Fibroblast of the aortic adventitia (primary cell): ENCODE data around the gene SCAPER. TPM values are rescaled to one million over a fixed set of nuclear protein-coding genes. Genes with fewer than 3 reads are reported as not detected.
A peak's percentile ranks its signal among the peaks of the same experiment; 100 is the strongest.

ENCODE experiments used
- DNase-seq: peaks from one replicate; pipeline ENCODE4 v3.0.0-alpha.2; 2010; ENCODE audit warnings: low read depth
- H3K4me3 ChIP-seq: 2 replicates; pipeline ENCODE4 v1.5.1; 2011; ENCODE audit warnings: low read depth, mild to moderate bottlenecking, control low read depth, low read length, moderate library complexity
- CTCF ChIP-seq: IDR thresholded peaks from 2 replicates; pipeline ENCODE4 v1.5.1; 2011; ENCODE audit warnings: mild to moderate bottlenecking, low read length, control low read depth, inconsistent platforms; ENCODE audit not compliant: insufficient read depth
- total RNA-seq: library from RNA; depleted of rRNA; stranded (reverse); fragments of >200 nt; gene quantifications from 2 replicates; pipeline ENCODE4 v1.2.3, GENCODE V29; 2012; ENCODE audit warnings: low replicate concordance

Gene SCAPER
- total RNA-seq, 1 donor: 16.3 TPM

DNA sequence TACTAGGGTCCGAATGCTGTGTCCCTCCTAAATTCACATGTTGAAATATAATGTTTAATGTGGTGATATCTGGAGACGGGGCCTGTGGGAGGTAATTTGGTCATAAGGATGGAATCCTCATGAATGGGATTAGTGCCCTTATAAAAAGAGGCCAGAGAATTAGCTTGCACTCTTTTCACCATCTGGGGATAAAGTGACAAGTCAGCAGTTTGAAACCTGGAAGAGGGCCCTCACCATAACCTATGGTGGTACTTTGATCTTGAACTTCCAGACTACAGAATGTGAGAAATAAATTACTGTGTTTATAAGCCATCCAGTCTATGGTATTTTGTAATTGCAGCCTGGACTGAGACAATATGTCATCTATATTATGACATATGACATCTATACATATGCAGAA is 436.4 kb downstream of the SCAPER start:
- no peak for DNase-seq
- no peak overlapping the region for H3K4me3 ChIP-seq
- no peak for TF ChIP-seq CTCF

GRCh38 chr15:76467136-76467535 is 438.0 kb downstream of the SCAPER start:
- DNase-seq: no peak
- no peak for TF ChIP-seq CTCF
- H3K4me3 ChIP-seq: no peak overlapping the region

- DNase-seq: no peak
- no peak for TF ChIP-seq CTCF
These were observed 439.4 kb downstream of the SCAPER start for GRCh38 chr15:76465728-76466127.

DNA sequence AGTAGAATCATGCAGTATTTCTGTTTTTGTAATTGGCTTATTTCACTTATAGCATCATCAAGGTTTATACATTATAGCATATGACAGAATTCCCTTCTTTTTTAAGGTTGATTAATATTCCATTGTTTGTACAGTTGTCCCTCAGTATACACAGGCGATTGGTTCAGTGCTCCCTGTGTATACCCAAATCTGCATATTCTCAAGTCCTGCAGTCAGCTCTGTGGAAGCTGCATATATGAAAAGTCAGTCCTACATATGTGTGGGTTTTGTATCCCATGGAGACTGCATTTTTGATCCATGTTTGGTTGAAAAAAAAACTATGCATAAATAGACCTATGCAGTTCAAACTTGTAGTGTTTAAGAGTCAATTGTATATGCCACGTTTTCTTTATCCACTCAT is 440.9 kb downstream of the SCAPER start:
- TF ChIP-seq CTCF: no peak
- DNase-seq: no peak
- H3K4me3 ChIP-seq: no peak overlapping the region

More at GRCh38 chr15:76465728-76466127, 439.4 kb downstream of the SCAPER start:
- no peak overlapping the region for H3K4me3 ChIP-seq

GRCh38 chr15:76460871-76461270 is 444.3 kb downstream of the SCAPER start:
- peak; percentile 69 for DNase-seq
- no peak for TF ChIP-seq CTCF
- no peak overlapping the region for H3K4me3 ChIP-seq

GRCh38 chr15:76460347-76460746 is 444.8 kb downstream of the SCAPER start:
- no peak for DNase-seq
- no peak overlapping the region for H3K4me3 ChIP-seq
- no peak for TF ChIP-seq CTCF

GRCh38 chr15:76451540-76451939 is 453.6 kb downstream of the SCAPER start:
- TF ChIP-seq CTCF: no peak
- no peak overlapping the region for H3K4me3 ChIP-seq
- DNase-seq: no peak
